GM19395 (cell line): ENCODE data around the gene SARM1.

Experiments
- ATAC-seq: cut with Tn5 transposase; IDR thresholded peaks from one replicate; pipeline ENCODE4 v1.9.1; 2021; ENCODE audit warnings: mild to moderate bottlenecking, moderate library complexity; ENCODE audit not compliant: unreplicated experiment

Gene SARM1

DNA sequence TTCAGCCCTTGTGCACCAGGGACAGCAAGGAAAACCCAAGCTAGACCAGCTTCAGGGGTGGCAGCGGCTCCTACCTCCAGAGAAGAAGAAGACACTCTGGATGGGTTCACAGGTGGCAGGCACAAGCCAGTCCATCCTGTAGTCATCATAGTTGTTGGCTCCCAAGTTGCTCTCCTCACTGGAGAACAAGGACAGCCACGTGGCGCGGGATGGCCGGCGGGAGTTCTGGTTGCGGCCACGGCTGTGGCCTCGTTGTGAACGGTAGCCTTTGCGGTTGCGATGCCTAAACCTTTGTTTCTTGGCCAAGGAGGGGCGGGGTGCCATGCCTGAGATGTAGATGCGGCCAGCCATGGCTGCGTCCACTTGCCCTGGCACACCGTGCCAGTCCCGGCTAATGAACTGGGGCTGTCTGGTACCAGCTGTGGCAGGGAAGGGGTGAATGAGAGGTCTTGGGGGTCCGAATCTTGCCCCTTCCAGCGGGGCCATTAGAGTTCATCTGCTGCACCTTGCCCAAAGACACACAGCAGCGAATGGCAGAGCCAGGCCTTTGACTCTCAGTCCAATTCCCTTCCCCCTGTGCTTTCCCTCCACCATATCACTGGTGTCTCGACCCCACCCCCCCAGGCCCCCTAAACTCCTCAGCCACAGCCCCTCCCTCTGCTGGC is 3.7 kb upstream of the SARM1 start:
- ATAC-seq: no peak

DNA sequence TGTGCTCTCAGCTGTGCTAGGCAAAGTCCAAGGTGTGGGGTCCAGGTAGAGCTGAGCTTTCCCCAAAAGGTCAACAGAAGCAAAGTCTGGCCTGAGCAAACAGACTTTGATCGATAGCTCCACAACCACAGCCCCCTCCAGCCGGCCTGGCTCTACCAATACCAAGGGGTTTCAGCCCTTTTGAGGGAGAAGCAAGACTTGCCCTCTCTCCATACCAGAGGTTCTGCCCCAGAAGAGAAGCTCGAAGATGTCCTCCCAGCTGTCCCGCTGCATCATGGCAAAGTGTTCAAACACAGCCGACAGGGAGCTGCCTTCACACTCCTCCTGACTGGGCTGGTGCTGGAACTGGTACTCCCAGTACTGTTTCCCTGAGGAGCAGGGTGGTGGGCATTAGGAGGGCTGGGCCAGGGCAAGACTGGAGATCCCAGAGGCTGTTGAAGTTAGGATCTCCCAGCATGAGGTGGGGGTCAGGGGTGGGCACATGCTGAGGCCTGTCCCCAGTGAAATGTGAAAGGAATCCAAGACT is 3.1 kb upstream of the SARM1 start:
- ATAC-seq: no peak

DNA sequence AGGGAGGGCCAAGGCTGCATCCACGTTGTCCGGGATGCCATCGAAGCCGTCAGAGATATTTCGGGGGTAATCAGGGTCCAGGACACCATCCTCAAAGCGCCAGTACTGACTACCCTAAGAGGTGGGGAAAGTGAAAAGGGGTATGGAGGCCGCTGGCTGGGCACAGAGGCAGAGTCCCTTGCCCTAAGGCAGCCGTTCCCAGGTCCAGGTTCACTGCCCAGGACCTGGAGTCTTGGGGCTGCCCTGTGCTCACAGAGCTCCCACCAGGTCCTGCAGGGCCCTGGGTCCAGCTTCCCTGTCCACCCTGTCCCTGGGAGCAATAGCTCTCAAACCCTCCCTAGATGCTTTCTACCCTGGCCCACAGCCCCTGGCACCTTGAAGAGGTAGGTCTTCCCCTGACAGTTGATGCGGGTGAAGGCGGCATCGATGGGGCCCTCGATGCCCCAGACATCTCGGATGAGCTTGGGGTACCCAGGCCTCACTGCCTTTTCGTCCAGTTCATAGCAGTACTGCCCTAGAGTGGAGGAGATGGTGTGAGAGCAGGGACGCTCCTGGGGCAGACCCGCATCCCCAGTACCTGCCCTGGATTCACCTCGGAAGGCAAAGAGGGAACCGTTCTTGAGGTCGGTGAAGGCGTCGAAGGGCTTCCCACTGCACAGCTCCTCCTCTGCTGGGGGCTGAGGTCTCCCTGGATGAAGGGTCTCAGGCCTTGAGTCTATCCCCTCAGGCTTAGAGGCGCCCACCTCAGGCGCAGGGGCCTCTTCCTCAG is 2.4 kb upstream of the SARM1 start:
- no peak for ATAC-seq

DNA sequence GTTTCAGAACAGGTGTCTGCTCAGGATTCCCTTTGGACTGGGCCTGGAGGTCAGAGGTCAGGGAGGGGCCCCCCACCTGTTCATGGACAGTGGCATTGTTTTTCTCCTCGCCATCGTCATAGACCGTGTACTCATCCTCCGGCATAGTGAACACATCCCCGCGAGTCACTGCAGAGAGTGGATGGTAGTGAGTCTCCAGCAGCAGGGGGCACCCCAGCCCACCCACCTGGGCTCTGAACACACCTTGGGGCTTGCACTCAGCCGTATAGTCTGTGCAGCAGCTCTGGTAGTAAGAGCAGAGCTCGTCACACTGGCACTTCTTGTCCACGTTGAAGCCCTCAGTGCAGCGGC is 1.8 kb upstream of the SARM1 start:
- no peak for ATAC-seq

DNA sequence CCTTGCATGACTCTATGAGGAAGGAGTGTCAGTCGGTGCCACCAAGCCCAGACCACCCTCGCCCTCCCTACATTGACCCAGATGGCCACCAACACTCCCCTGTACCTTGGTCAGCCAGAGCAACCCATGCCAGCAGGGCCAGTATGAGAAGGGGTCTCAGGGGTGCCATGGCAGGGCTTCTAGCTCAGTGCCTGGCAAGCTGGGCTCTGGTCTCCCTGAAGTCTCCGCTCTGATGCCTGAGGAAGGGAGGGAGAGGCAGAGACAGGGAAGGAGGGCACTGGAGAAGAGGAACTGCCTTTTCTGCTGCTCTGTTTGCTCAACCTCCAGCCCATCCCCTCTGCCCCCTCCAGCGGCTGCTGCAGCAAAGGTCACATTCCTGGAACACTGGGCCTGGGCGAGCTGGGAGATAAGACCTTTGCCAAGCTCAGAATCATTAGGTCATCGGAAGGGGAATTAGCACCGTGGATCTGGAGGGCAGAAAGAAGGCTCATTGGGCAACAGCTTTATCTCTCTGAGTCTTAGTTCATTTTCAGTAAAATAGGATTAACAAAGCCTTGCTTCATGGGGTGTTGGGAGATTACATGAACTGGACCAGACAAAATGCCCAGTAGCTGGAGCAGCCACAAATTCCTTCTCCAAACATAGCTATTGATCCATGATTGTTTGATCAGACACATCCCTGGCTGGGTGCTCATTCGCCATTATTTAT is 1.3 kb upstream of the SARM1 start, which contains the start of gene VTN:
Gene VTN (minus strand): TSS at position 273 of the 709 bp plus-strand sequence. CDS start 104 bp downstream, at position 169.
- ATAC-seq: no peak

DNA sequence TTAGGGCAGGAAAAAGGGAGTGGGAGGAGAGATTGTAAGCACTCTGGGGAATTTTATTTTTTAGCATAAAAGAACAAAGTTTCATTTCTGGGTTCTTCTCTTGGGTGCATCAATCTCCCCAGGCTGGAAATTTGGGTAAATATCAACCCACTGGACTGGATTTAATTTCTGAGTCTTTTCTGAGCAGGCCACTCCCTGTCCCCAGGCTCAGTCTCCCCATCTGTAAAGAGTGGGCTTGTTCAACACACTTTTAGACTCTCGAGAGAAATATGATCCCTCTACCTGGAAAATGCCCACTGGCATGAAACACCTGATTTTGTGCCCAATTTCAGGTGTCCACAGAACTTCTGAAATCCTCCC is 770 bp upstream of the SARM1 start:
- no peak for ATAC-seq

DNA sequence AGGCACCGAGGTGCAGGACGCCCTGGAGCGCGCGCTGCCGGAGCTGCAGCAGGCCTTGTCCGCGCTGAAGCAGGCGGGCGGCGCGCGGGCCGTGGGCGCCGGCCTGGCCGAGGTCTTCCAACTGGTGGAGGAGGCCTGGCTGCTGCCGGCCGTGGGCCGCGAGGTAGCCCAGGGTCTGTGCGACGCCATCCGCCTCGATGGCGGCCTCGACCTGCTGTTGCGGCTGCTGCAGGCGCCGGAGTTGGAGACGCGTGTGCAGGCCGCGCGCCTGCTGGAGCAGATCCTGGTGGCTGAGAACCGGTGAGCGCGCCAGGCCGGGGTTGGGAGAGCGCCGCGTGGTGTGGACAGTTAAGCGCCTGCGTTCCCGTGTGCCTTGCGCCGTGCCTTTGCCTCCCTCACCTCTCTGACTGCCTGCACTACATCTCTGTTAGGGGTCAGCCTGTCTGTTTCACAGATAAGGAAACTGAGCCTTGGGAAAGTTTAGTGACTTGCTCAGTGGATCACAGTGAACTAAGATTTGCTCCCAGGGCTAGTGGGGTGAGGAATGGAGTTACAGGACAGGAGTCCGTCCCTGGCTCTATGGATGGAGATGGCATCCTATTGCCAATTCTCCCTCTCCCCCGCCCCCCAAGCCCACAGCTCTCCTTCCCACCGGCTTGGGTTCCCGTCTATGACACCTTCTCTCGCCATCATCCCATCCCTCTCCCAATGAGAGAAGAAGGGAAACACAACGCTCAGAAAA is 880 bp downstream of the SARM1 start:
- peak; percentile 21 for ATAC-seq

DNA sequence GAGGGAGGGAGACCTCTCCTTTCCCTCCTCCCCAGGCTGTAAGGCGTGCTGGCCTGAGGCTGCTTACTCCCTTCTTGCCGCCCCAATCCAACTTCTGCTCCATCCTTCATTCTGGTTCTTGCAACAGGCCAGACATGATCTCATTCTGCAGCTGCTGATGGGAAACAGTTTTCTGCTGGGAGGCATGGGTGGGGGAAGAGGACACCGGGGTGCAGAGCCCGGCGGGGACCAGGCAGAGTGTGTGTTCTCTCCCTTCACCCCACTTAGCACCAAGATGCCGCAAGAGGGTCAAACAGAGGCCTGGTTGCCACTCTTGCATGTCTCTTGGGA is 1.4 kb downstream of the SARM1 start:
- no peak for ATAC-seq

DNA sequence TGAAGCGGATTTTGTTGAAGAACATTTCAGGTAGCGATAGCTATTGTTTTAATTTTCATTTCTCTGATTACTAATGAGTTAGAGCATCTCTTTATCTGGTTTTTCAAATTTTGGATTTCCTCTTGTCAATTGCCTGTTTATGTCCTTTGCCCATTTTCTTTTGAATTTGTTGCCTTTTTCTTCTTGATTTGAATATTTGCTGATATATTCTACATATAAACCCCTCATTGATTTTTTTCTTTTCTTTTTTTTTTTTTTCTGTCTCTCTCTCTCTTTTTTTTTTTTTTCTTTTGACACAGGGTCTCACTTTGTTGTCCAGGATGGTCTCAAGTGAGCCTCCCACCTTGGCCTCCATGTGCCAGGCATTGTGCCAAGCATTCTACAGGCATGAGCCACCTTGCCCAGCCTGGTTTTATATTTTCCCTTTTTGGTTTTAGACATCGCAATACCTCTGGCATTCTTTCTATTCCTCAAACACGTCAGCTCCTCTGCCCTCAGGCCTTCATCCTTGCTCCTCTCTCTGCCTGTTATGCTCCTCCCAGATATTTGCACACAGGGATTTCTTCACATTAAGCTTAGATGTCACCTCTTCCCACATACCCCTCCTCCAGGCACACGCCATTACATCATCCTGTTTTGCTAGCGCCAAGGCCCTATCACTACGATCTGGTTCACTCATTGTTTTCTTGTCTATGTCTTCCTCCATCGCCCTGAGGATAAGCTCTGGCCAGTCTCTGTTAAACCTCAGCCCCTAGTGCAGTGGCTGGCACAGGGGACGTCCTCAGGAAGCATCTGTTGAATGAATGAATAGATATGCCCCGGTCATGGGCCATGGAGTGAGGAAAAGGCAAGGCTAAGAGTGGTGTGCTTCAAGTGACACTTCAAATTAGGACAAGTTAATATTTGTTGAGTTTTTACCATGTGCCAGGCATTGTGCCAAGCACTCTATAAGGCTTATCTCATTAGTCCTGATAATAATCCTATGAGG is 8.6 kb downstream of the SARM1 start:
- ATAC-seq: no peak

DNA sequence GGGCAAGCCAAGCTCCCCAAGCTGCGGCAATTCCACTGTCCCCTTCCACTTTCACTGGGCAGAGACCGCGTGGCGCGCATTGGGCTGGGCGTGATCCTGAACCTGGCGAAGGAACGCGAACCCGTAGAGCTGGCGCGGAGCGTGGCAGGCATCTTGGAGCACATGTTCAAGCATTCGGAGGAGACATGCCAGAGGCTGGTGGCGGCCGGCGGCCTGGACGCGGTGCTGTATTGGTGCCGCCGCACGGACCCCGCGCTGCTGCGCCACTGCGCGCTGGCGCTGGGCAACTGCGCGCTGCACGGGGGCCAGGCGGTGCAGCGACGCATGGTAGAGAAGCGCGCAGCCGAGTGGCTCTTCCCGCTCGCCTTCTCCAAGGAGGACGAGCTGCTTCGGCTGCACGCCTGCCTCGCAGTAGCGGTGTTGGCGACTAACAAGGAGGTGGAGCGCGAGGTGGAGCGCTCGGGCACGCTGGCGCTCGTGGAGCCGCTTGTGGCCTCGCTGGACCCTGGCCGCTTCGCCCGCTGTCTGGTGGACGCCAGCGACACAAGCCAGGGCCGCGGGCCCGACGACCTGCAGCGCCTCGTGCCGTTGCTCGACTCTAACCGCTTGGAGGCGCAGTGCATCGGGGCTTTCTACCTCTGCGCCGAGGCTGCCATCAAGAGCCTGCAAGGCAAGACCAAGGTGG is 9.8 kb downstream of the SARM1 start:
- no peak for ATAC-seq

DNA sequence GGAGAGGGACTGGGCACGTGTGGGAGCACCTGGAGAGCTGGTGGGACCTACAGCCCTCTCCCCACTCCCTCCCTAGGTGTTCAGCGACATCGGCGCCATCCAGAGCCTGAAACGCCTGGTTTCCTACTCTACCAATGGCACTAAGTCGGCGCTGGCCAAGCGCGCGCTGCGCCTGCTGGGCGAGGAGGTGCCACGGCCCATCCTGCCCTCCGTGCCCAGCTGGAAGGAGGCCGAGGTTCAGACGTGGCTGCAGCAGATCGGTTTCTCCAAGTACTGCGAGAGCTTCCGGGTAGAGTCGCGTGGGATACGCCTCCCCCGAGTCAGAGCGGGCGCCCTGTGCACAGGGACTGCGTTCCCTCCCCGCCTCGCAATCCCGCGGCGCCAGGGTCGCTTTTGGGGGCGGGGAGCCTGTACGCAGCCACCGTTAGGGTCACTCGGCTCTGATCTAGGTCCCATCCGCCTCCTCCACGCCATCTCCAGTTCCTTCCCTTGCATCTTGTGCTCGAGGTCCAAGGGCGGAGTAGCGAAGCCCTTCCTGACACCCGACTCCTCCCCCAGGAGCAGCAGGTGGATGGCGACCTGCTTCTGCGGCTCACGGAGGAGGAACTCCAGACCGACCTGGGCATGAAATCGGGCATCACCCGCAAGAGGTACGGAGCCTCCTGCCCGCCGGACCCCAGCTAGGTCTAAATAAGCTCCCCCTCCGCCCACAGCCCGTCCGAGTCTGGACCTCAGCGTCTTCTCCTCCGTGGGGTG is 13.0 kb downstream of the SARM1 start:
- no peak for ATAC-seq

DNA sequence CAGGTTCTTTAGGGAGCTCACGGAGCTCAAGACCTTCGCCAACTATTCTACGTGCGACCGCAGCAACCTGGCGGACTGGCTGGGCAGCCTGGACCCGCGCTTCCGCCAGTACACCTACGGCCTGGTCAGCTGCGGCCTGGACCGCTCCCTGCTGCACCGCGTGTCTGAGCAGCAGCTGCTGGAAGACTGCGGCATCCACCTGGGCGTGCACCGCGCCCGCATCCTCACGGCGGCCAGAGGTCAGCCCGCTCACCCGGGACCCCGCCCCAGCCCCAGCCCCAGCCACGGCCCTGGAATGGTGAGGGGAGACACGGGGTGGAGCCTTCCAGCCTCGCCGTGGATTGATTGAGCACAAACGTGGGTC is 13.5 kb downstream of the SARM1 start:
- no peak for ATAC-seq

DNA sequence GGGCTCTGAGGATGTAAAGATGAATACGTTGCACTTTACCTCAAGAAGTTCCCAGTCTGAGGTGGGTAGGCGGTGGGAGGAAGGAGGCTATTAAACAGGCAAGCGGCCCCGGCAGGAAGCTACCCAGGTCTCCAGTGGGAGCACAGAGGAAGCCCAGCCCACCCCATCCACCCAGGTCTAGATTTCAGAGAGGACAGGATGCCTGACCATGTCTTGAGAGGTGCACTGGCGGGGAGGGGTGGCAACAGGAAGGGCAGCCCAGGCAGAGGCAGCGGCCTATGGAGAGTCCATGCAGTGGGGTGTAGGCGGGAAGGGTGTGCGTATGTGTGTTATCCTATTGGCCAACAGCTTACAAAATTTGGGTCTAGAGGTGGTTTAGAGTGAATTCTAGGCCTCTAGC is 13.9 kb downstream of the SARM1 start:
- ATAC-seq: no peak

DNA sequence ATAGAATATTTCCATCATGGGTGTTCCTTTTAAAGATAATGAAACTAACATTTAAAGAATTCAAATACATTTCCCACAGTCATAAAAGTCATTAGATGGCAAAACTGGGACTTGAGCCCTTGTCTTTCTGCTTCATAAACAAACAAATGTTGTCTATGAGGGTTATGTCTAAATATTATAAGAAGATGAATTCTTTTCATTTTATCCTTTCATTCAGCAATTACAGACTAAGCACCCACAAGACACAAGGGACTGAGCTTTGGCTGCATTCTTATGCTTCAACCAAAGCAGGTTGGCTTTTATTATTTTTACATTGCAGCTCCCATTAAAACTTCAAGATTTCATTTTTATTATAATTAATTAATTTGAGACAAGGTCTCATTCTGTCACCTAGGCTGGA is 14.9 kb downstream of the SARM1 start:
- no peak for ATAC-seq

DNA sequence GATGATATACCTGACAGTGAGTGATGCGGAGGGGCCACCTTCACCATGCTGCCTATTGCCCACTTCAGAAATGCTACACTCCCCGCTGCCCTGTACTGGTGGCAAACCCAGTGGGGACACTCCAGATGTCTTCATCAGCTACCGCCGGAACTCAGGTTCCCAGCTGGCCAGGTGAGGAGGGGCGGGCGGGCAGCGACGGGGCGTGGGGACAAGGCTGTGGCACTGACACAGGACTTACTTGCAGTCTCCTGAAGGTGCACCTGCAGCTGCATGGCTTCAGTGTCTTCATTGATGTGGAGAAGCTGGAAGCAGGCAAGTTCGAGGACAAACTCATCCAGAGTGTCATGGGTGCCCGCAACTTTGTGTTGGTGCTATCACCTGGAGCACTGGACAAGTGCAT is 16.6 kb downstream of the SARM1 start:
- ATAC-seq: no peak

DNA sequence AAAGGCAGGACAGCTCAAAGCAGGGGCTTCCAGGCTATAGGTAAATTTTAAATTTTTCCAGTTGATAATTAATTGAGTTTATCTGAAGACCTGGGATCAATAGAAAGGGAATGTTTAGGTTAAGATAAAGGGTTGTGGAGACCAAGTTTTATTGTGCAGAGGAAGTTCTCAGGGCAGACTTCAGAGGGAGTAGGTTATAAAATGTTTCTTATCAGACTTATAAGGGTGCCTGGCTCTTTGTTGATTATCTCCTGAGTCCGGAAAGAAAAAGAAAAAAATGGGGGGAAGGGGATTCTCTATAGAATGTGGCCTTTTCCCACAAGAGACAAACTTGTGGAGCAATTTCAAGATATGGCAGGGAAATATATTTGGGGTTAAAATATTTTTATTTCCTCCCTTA is 18.6 kb downstream of the SARM1 start:
- no peak for ATAC-seq

DNA sequence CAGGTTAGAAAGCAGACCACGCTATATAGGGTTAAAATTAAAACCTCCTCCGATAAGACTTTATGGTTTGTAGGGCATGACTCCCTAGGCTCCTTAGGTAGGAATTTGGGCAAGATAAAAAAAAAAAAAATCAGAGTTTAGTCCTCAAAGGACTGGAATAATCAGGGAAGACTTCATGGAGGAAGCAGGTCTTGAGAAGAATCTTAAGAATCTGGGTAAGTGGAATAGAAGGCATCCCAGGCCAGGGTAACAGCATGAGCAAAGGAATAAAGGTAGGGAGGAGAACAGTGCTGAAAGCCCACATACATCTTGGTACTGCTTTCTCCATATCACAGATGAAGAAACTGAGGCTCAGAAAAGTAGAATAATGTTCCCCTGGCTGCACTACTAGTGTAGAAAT is 19.1 kb downstream of the SARM1 start:
- ATAC-seq: no peak

DNA sequence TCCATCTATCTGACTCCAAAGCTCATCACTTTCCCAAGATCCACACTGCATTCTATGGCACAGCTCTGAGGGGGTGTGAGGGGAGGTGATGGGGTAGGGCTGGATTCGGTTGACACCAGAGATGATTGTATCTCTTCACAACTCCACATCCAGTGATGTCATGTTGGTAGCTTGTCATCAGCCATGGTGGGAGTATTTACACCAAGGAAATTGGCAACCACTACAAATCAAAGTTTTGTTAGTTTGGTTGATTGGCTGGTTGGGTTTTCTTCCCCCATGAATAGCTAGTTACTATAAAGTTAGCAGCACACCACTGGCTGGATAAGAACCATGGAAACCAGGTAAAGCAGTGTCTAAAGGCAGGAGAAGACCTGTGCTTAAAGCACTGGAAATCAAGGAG is 19.5 kb downstream of the SARM1 start:
- no peak for ATAC-seq

DNA sequence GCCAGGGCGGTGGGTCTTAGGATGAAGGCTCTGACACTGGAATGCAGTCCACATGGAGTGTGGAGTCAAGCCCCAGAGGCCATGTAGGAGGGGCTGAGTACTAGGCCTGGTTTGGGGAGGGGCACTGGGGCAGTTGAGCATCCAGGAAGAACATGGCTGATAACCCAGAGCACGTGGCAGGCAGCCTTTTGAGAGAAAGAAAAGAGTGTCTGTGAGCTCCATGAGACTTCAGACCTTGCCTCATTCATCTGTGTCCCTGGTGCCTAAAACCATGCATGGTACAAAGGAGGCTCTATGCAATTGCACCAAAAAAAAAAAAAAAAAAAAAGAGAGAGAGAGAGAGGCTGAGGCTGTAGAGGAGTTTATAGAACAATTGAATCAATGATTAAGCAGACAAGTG is 19.9 kb downstream of the SARM1 start:
- ATAC-seq: no peak
